H1 (cell line): ENCODE measurements around the gene CCDC13. TPM values are rescaled to one million over a fixed set of nuclear protein-coding genes. Genes with fewer than 3 reads are reported as not detected.
A peak's percentile ranks its signal among the peaks of the same experiment; 100 is the strongest.

Source experiments
- CTCF ChIA-PET: fragments of 300-600 bp; sonication (Branson Sonifier 250); formaldehyde crosslinking; loops from one replicate; lab custom pipeline; 2021; ENCODE audit not compliant: partially characterized antibody; lab: Charles Lee
- POLR2A ChIA-PET: fragments of 300-600 bp; sonication (Branson Sonifier 250); formaldehyde crosslinking; loops from one replicate; lab custom pipeline; 2021; ENCODE audit warnings: inconsistent platforms; ENCODE audit not compliant: partially characterized antibody; lab: Charles Lee
- DNase-seq, 2 experiments: peaks; one replicate each; pipeline versions ENCODE4 v3.0.0 to v3.0.0-alpha.2; 2010 to 2022; ENCODE audit warnings: low spot score in 2 of 2, low read depth in 1 of 2, mixed read lengths in 1 of 2
- FAIRE-seq: peaks from 2 replicates; lab custom pipeline; 2011; peaks lifted over from hg19 to GRCh38; lab: Jason Lieb, UNC
- H2AFZ ChIP-seq: 2 replicates; pipeline ENCODE4 v1.8.1; 2012; ENCODE audit warnings: low read length, inconsistent platforms
- H2AK5ac ChIP-seq: 2 replicates; pipeline ENCODE4 v1.6.1; 2013; ENCODE audit warnings: low read depth, low read length
- H2BK120ac ChIP-seq: replicated peaks from 2 replicates; pipeline ENCODE3; 2013; ENCODE audit warnings: low read depth, low read length, inconsistent platforms
- H2BK12ac ChIP-seq: 2 replicates; pipeline ENCODE4 v1.6.1; 2013; ENCODE audit warnings: low read depth, low read length
- H2BK15ac ChIP-seq: 2 replicates; pipeline ENCODE4 v1.6.1; 2013; ENCODE audit warnings: low read length
- H2BK20ac ChIP-seq: 2 replicates; pipeline ENCODE4 v1.6.1; 2013; ENCODE audit warnings: low read length
- H2BK5ac ChIP-seq: 2 replicates; pipeline ENCODE4 v1.6.1; 2013; ENCODE audit warnings: low read depth, low read length
- H3K14ac ChIP-seq: 2 replicates; pipeline ENCODE4 v1.6.1; 2013; ENCODE audit warnings: inconsistent platforms; ENCODE audit not compliant: insufficient read length
- H3K18ac ChIP-seq: 2 replicates; pipeline ENCODE4 v1.6.1; 2013; ENCODE audit warnings: low read length; ENCODE audit errors: extremely low read depth
- H3K23ac ChIP-seq: 2 replicates; pipeline ENCODE4 v1.6.1; 2013; ENCODE audit warnings: inconsistent platforms; ENCODE audit not compliant: insufficient read length
- H3K23me2 ChIP-seq: 2 replicates; pipeline ENCODE4 v1.6.1; 2013; ENCODE audit warnings: low read depth, low read length
- H3K27ac ChIP-seq: 2 replicates; pipeline ENCODE4 v1.6.1; 2011; ENCODE audit warnings: low read depth, low read length, inconsistent platforms
- H3K27me3 ChIP-seq, 4 experiments: replicated peaks in 1 of 4; 1 replicate in 1 of 4; 2 replicates in 3 of 4; pipeline versions ENCODE4 v1.6.1 to v1.8.1; 2011 to 2013; ENCODE audit warnings: low read length in 3 of 4, mild to moderate bottlenecking in 3 of 4, inconsistent platforms in 2 of 4, mixed read lengths in 2 of 4, moderate library complexity in 1 of 4; ENCODE audit not compliant: control insufficient read depth in 3 of 4, insufficient read depth in 3 of 4; ENCODE audit errors: extremely low read depth in 1 of 4
- H3K36me3 ChIP-seq, 4 experiments: 2 replicates each; pipeline versions ENCODE4 v1.6.1 to v1.8.1; 2011 to 2013; ENCODE audit warnings: mild to moderate bottlenecking in 4 of 4, low read length in 3 of 4, moderate library complexity in 2 of 4, control low read depth in 1 of 4, inconsistent platforms in 1 of 4; ENCODE audit not compliant: insufficient read depth in 4 of 4, control insufficient read depth in 2 of 4
- H3K4ac ChIP-seq: replicated peaks from 2 replicates; pipeline ENCODE3; 2013; ENCODE audit warnings: low read length, low read depth, mixed read lengths, inconsistent platforms; ENCODE audit not compliant: insufficient read length
- H3K4me1 ChIP-seq, 4 experiments: replicated peaks in 1 of 4; 1 replicate in 1 of 4; 2 replicates in 3 of 4; pipeline versions ENCODE4 v1.6.1 to v1.8.1; 2011 to 2013; ENCODE audit warnings: low read length in 3 of 4, inconsistent platforms in 2 of 4, mixed read lengths in 1 of 4; ENCODE audit not compliant: insufficient read depth in 4 of 4, control insufficient read depth in 3 of 4
- H3K4me2 ChIP-seq, 2 experiments: 2 replicates each; pipeline versions ENCODE4 v1.6.1 to v1.8.1; 2011 to 2013; ENCODE audit warnings: low read depth in 2 of 2, low read length in 2 of 2, control low read depth in 1 of 2, inconsistent platforms in 1 of 2, mild to moderate bottlenecking in 1 of 2; ENCODE audit not compliant: insufficient read depth in 1 of 2
- H3K4me3 ChIP-seq, 4 experiments: fragments of 200-600, 300-600 bp in 1 of 4; sonication (generic), shearing (Covaris generic), sonication (Bioruptor Twin) in 1 of 4; 2 replicates each; pipeline versions ENCODE4 v1.5.1 to v1.8.1; 2011 to 2016; ENCODE audit warnings: low read length in 4 of 4, low read depth in 3 of 4, control low read depth in 2 of 4, inconsistent platforms in 2 of 4, mild to moderate bottlenecking in 2 of 4, mixed read lengths in 1 of 4, moderate library complexity in 1 of 4; ENCODE audit not compliant: insufficient read depth in 2 of 4; ENCODE audit errors: extremely low read depth in 1 of 4
- H3K56ac ChIP-seq: replicated peaks from 2 replicates; pipeline ENCODE3; 2013; ENCODE audit warnings: low read depth, mild to moderate bottlenecking, mixed read lengths, low read length, inconsistent platforms; ENCODE audit not compliant: insufficient read length
- H3K79me1 ChIP-seq: 2 replicates; pipeline ENCODE4 v1.6.1; 2013; ENCODE audit warnings: low read depth, low read length, control low read depth
- H3K79me2 ChIP-seq, 2 experiments: 2 replicates each; pipeline versions ENCODE4 v1.6.1 to v1.8.1; 2012 to 2013; ENCODE audit warnings: low read length in 2 of 2, mild to moderate bottlenecking in 2 of 2, inconsistent platforms in 1 of 2; ENCODE audit not compliant: insufficient read depth in 2 of 2, control insufficient read depth in 1 of 2
- H3K9ac ChIP-seq, 4 experiments: replicated peaks in 1 of 4; 1 replicate in 1 of 4; 2 replicates in 3 of 4; pipeline versions ENCODE4 v1.6.1 to v1.8.1; 2011 to 2013; ENCODE audit warnings: low read depth in 3 of 4, low read length in 3 of 4, control low read depth in 2 of 4, mild to moderate bottlenecking in 2 of 4, moderate library complexity in 2 of 4, inconsistent platforms in 1 of 4; ENCODE audit errors: extremely low read depth in 1 of 4
- H3K9me3 ChIP-seq, 2 experiments: 2 replicates each; pipeline versions ENCODE4 v1.6.1 to v1.8.1; 2012 to 2013; ENCODE audit warnings: mild to moderate bottlenecking in 2 of 2, moderate library complexity in 2 of 2, control low read depth in 1 of 2, inconsistent platforms in 1 of 2, low read depth in 1 of 2, low read length in 1 of 2, mixed read lengths in 1 of 2; ENCODE audit not compliant: insufficient read depth in 2 of 2
- H4K20me1 ChIP-seq, 2 experiments: replicated peaks in 1 of 2; 2 replicates each; pipeline versions ENCODE3 to v1.8.1; 2011 to 2013; ENCODE audit warnings: inconsistent platforms in 2 of 2, low read length in 2 of 2, mild to moderate bottlenecking in 1 of 2; ENCODE audit not compliant: insufficient read depth in 2 of 2, control insufficient read depth in 1 of 2
- H4K5ac ChIP-seq: 2 replicates; pipeline ENCODE4 v1.6.1; 2013; ENCODE audit warnings: low read length, low read depth, mixed read lengths, inconsistent platforms; ENCODE audit not compliant: insufficient read length
- H4K8ac ChIP-seq: 2 replicates; pipeline ENCODE4 v1.8.0; 2013; ENCODE audit warnings: mild to moderate bottlenecking, moderate library complexity, low read length, inconsistent platforms; ENCODE audit not compliant: insufficient read depth; ENCODE audit errors: extremely low read depth
- H4K91ac ChIP-seq: replicated peaks from 2 replicates; pipeline ENCODE3; 2013; ENCODE audit warnings: low read length, mixed read lengths, inconsistent platforms; ENCODE audit not compliant: insufficient read length
- EZH2 ChIP-seq: fragments of 200-600 bp; sonication (generic); IDR thresholded peaks from 2 replicates; pipeline ENCODE4 v1.7.1; 2012; ENCODE audit warnings: low read depth, mild to moderate bottlenecking, moderate library complexity, low read length, inconsistent platforms; ENCODE audit not compliant: severe bottlenecking
- GABPA ChIP-seq: IDR thresholded peaks from 2 replicates; pipeline ENCODE4 v1.6.1; 2011; ENCODE audit warnings: mild to moderate bottlenecking, low read length, moderate library complexity, borderline replicate concordance; ENCODE audit not compliant: insufficient read depth
- HDAC2 ChIP-seq, 2 experiments: fragments of 300-600 bp in 1 of 2; sonication (generic) in 1 of 2; IDR thresholded peaks; 2 replicates each; pipeline ENCODE4 v1.6.1; 2011 to 2012; ENCODE audit warnings: low read depth in 2 of 2, low read length in 2 of 2, mild to moderate bottlenecking in 2 of 2, moderate library complexity in 2 of 2, borderline replicate concordance in 1 of 2, inconsistent platforms in 1 of 2
- JUND ChIP-seq: IDR thresholded peaks from 2 replicates; pipeline ENCODE4 v1.6.1; 2011; ENCODE audit warnings: mild to moderate bottlenecking, improper control_type of control experiment, low read length
- POLR2A ChIP-seq, 2 experiments: IDR thresholded peaks; 1 replicate in 1 of 2; 2 replicates in 1 of 2; pipeline ENCODE4 v1.6.1; 2011; ENCODE audit warnings: low read depth in 2 of 2, low read length in 2 of 2, mild to moderate bottlenecking in 2 of 2; ENCODE audit errors: control extremely low read depth in 1 of 2
- POU5F1 ChIP-seq: IDR thresholded peaks from 2 replicates; pipeline ENCODE4 v1.6.1; 2011; ENCODE audit warnings: low read depth, mild to moderate bottlenecking, low read length, moderate library complexity
- RNF2 ChIP-seq: fragments of 200-900, 300-1000 bp; sonication (generic); IDR thresholded peaks from 2 replicates; pipeline ENCODE4 v1.7.1; 2016; ENCODE audit warnings: borderline replicate concordance, low read depth, mild to moderate bottlenecking, antibody characterized with exemption, low read length; ENCODE audit not compliant: poor library complexity, severe bottlenecking; ENCODE audit errors: missing control alignments
- RXRA ChIP-seq: IDR thresholded peaks from 2 replicates; pipeline ENCODE4 v1.6.1; 2011; ENCODE audit warnings: low read depth, mild to moderate bottlenecking, low read length, moderate library complexity; ENCODE audit not compliant: insufficient read depth
- SP4 ChIP-seq: IDR thresholded peaks from 2 replicates; pipeline ENCODE4 v1.6.1; 2012; ENCODE audit warnings: low read length, inconsistent platforms
- SRF ChIP-seq: IDR thresholded peaks from 2 replicates; pipeline ENCODE4 v1.6.1; 2011; ENCODE audit warnings: mild to moderate bottlenecking, low read depth, low read length, moderate library complexity
- TCF12 ChIP-seq: IDR thresholded peaks from 2 replicates; pipeline ENCODE4 v1.6.1; 2011; ENCODE audit warnings: low read depth, mild to moderate bottlenecking, low read length
- WGBS, 2 experiments: shearing (Covaris generic) in 1 of 2; methylation state at CpG; one replicate each; pipeline versions ENCODE4 v1.1.6 to v1.1.7; 2013 to 2015; ENCODE audit warnings: low lambda C conversion rate in 2 of 2, mixed read lengths in 2 of 2, inconsistent platforms in 1 of 2, low coverage in 1 of 2, missing lambda C conversion rate in 1 of 2; ENCODE audit not compliant: insufficient replicate concordance in 2 of 2, insufficient coverage in 1 of 2, insufficient read length in 1 of 2; ENCODE audit errors: extremely low coverage in 1 of 2, missing lambda C conversion rate in 1 of 2; 5-methylcytosine and 5-hydroxymethylcytosine counted together
- polyA plus RNA-seq, 7 experiments: library from polyadenylated mRNA; depleted of rRNA in 3 of 7; stranded (reverse) in 5 of 7; unstranded in 2 of 7; fragments of >200 nt in 5 of 7; fragments of 200-250 nt in 2 of 7; gene quantifications; 1 replicate in 5 of 7; 2 replicates in 1 of 7; 4 replicates in 1 of 7; pipeline versions ENCODE4 v1.2.1 to v1.2.3, GENCODE V29; 2011 to 2013; ENCODE audit warnings: missing spikeins in 2 of 7, mixed read lengths in 2 of 7
- total RNA-seq: library from RNA; stranded (reverse); fragmentation: NEBNext Ultra II Directional; extraction: Animal tissue kit (Norgen Biotek cat#: 25700); gene quantifications from 2 replicates; pipeline ENCODE4 v1.2.1, GENCODE V29; 2021

CCDC13 gene
- total and polyA plus RNA-seq, 2 of the 8 experiments (the other 6 are each of a cell fraction or from before 2014, with no cell fraction given) = 0.06 TPM; not detected in 1

DNA sequence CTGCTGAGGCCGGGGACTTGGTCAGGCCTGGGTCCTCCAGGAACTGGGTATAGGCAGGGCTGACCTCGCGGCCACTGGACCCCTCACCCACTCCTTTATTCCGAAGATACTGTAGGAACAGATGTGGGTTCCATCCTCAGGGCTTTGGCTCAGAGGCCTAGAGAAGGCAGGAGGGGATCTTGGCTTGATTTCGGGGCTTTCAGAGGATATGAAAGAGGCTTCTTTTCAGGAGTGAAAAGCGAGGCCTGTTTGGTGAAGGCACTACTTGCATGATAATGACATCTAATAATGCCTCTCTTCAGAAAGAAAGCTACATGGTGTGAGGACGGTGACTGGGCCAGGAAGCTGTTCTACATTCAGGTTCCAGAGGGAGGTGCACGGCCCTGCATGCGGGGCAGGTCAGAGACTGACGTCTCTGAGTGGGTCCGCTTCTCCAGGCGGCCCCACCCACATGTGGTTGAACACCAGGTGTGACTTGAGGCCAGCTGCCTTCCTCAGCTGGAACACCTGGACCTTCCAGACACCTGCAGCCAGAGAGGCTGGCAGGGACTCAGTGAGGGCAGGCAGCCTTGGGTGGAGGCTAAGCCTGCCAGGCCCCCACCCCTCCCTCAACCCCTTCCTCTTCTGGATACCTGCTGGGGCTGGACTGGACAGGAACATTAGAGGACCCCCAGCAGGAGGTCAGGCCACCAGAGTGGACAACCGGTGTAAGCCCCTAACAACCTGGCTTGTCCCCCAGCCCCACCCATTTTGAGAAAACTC, 39.4 kb downstream of the CCDC13 start:
- DNase-seq = peak in 1 of 2 experiments; percentile 49
- Histone ChIP-seq H2BK15ac (peak overlapping the region; percentile 61; the same call in 1 of the 2 replicates), H3K9ac (no peak overlapping the region), H2BK120ac (no peak overlapping the region), H3K56ac (no peak overlapping the region), H3K79me2 (no peaks in the 10 kb centered on the region), H2BK5ac (peak overlapping the region; percentile 88; the same call in 1 of the 2 replicates), H3K23me2 (no peaks in the 10 kb centered on the region), H3K4me3 (no peak overlapping the region), H4K20me1 (no peaks in the 10 kb centered on the region), H3K4ac (no peak overlapping the region), H2BK20ac (peak overlapping the region; percentile 100; the same call in 1 of the 2 replicates), H3K4me1 (peaks cover 0 to 33% (median 18%) of the 10 kb centered on the region in 4 experiments; a peak in 5 of 7 replicates), H3K27ac (no peak overlapping the region), H3K14ac (no peak overlapping the region), H2AK5ac (0 out of 2 replicates have a peak overlapping the region, but pooled peaks have one; percentile 20), H2BK12ac (peak overlapping the region; percentile 86; the same call in 1 of the 2 replicates), H3K79me1 (no peaks in the 10 kb centered on the region), H3K23ac (no peak overlapping the region), H4K5ac (no peak overlapping the region), H3K36me3 (no peaks in the 10 kb centered on the region), H2AFZ (no peak overlapping the region), H3K27me3 (0 out of 7 replicates have a peak, but pooled peaks cover 0 to 3% (median 0%) of the 10 kb centered on the region in 4 experiments), H3K18ac (peak overlapping the region; percentile 95), H4K91ac (peak overlapping the region; percentile 94), H3K4me2 (peak overlapping the region; percentile 9 to 12; a peak in 2 of 4 replicates), H3K9me3 (no peaks in the 10 kb centered on the region), H4K8ac (no peak overlapping the region)
- ChIA-PET CTCF (interaction anchor here (0.6 to 4.6 kb wide), 12 partner anchors 8 to 155 kb away, joined by 3 to 28 read pairs (median 3); no protein-coding TSS in a partner anchor), POLR2A (interaction anchor here (1.0 to 1.3 kb wide), 4 partner anchors 12 to 82 kb away, joined by 3 to 6 read pairs (median 4); no protein-coding TSS in a partner anchor)
- peak; percentile 42 for FAIRE-seq
- WGBS, 2 experiments = 59% methylated on average over 13 of the region's 13 CpGs; no CpG with 5 or more reads in 1 of the 2 experiments
- no peak for TF ChIP-seq POU5F1
- TF ChIP-seq GABPA = no peak
- no peak for TF ChIP-seq SRF
- TF ChIP-seq JUND = no peak
- no peak for TF ChIP-seq EZH2
- TF ChIP-seq SP4 = no peak
- no peak for TF ChIP-seq POLR2A (IDR thresholded peaks at IDR 0.05; ENCODE audit: control extremely low read depth in 1 of 2, low read depth in 2 of 2, low read length in 2 of 2)
- no peak for TF ChIP-seq RNF2
- no peak for TF ChIP-seq RXRA
- no peak for TF ChIP-seq HDAC2 (IDR thresholded peaks at IDR 0.05; ENCODE audit: borderline replicate concordance in 1 of 2, low read depth in 2 of 2, low read length in 2 of 2)
- no peak for TF ChIP-seq TCF12
